NOMO-1 treated with DMSO at 0.1 percent for 48 hours (cell line): Measurements from ENCODE around the gene DBX1.
A peak's percentile ranks its signal among the peaks of the same experiment; 100 is the strongest.

Experiments used
- DNase-seq: peaks from one replicate; lab custom pipeline; 2025; ENCODE audit not compliant: unreplicated experiment; lab: John Stamatoyannopoulos, UW

DBX1 gene

GRCh38 chr11:20126724-20127123 is 33.6 kb downstream of the DBX1 start:
- DNase-seq, result no peak

- no peak for DNase-seq
Measured at GRCh38 chr11:20125927-20126326, 34.3 kb downstream of the DBX1 start.

- no peak for DNase-seq
Measured at GRCh38 chr11:20122131-20122530, 38.1 kb downstream of the DBX1 start.

GRCh38 chr11:20120134-20120925 is 39.9 kb downstream of the DBX1 start:
- DNase-seq, result no peak

GRCh38 chr11:20119315-20119714 is 41.0 kb downstream of the DBX1 start:
- no peak for DNase-seq

- no peak for DNase-seq
Measured at GRCh38 chr11:20118209-20118608, 42.1 kb downstream of the DBX1 start.

- no peak for DNase-seq
Measured at GRCh38 chr11:20117291-20117690, 43.0 kb downstream of the DBX1 start.

- DNase-seq, result no peak
Measured at GRCh38 chr11:20116825-20117224, 43.5 kb downstream of the DBX1 start.

- no peak for DNase-seq
Measured at GRCh38 chr11:20114588-20114987, 45.7 kb downstream of the DBX1 start.

- DNase-seq, result peak; percentile 10
Measured at GRCh38 chr11:20113149-20113438, 47.2 kb downstream of the DBX1 start.

- DNase-seq, result peak; percentile 58
Measured at GRCh38 chr11:20112291-20113148, 47.8 kb downstream of the DBX1 start.

GRCh38 chr11:20111871-20112270 is 48.4 kb downstream of the DBX1 start:
- DNase-seq, result no peak

GRCh38 chr11:20110908-20111669 is 49.2 kb downstream of the DBX1 start:
- DNase-seq, result peak; percentile 33

GRCh38 chr11:20109731-20110445 is 50.4 kb downstream of the DBX1 start:
- no peak for DNase-seq
